PC-3 (cell line): ENCODE measurements around the gene AFAP1L2. TPM values are rescaled to one million over a fixed set of nuclear protein-coding genes. Genes with fewer than 3 reads are reported as not detected.

Source experiments
- ATAC-seq: fragments of 200-7000 bp; cut with Tn5 transposase; 2 replicates; pipeline ENCODE4 v1.9.1; 2020; ENCODE audit warnings: mild to moderate bottlenecking, moderate library complexity
- BruUV-seq: library from RNA; stranded (reverse); fragments of 400-500 nt; replicated peaks from 2 replicates; lab custom pipeline; 2021; lab: Mats Ljungman, UMichigan
- CTCF ChIA-PET: fragments of 300-600 bp; sonication (Branson Sonifier 250); formaldehyde crosslinking; loops from one replicate; lab custom pipeline; 2022; ENCODE audit warnings: antibody characterized with exemption; lab: Charles Lee
- POLR2A ChIA-PET: fragments of 300-600 bp; sonication (Branson Sonifier 250); formaldehyde crosslinking; loops from one replicate; lab custom pipeline; 2022; ENCODE audit warnings: antibody characterized with exemption; ENCODE audit not compliant: unreplicated experiment; lab: Charles Lee
- DNase-seq: peaks from one replicate; pipeline ENCODE4 v3.0.0-alpha.2; 2015
- H2AFZ ChIP-seq: fragments of 300-600 bp; sonication (generic); 2 replicates; pipeline ENCODE4 v1.6.0; 2016; ENCODE audit warnings: antibody characterized with exemption, low read length
- H3F3A ChIP-seq: fragments of 300-600 bp; sonication (generic); one replicate; pipeline ENCODE4 v1.6.0; 2017; ENCODE audit warnings: antibody characterized with exemption, low read length, control low read depth, mild to moderate bottlenecking; ENCODE audit not compliant: unreplicated experiment
- H3K27ac ChIP-seq: fragments of 300-600 bp; sonication (generic); 2 replicates; pipeline ENCODE4 v1.5.1; 2016; ENCODE audit warnings: mild to moderate bottlenecking, low read length
- H3K27me3 ChIP-seq: fragments of 300-600 bp; sonication (generic); 2 replicates; pipeline ENCODE4 v1.6.1; 2016; ENCODE audit warnings: low read length, mixed read lengths
- H3K36me3 ChIP-seq: fragments of 300-600 bp; sonication (generic); 2 replicates; pipeline ENCODE4 v1.6.1; 2016; ENCODE audit warnings: low read depth, mixed run types, low read length, mixed read lengths
- H3K4me1 ChIP-seq: fragments of 300-600 bp; sonication (generic); 2 replicates; pipeline ENCODE4 v1.5.1; 2016; ENCODE audit warnings: low read length; ENCODE audit not compliant: insufficient read depth
- H3K4me2 ChIP-seq: fragments of 300-600 bp; sonication (generic); 2 replicates; pipeline ENCODE4 v1.6.0; 2016; ENCODE audit warnings: low read length
- H3K4me3 ChIP-seq: fragments of 300-600 bp; sonication (generic); 2 replicates; pipeline ENCODE4 v1.5.1; 2016; ENCODE audit warnings: mild to moderate bottlenecking, low read length, mixed read lengths
- H3K79me2 ChIP-seq: fragments of 300-600 bp; sonication (generic); 2 replicates; pipeline ENCODE4 v1.6.1; 2017; ENCODE audit warnings: low read length, mixed read lengths
- H3K9ac ChIP-seq: fragments of 300-600 bp; sonication (generic); 2 replicates; pipeline ENCODE4 v1.6.0; 2016; ENCODE audit warnings: mild to moderate bottlenecking, low read length
- H3K9me2 ChIP-seq: fragments of 300-600 bp; sonication (generic); replicated peaks from 2 replicates; pipeline ENCODE4 v1.6.1; 2016; ENCODE audit warnings: mixed run types, low read length, mixed read lengths
- H3K9me3 ChIP-seq: fragments of 300-600 bp; sonication (generic); 2 replicates; pipeline ENCODE4 v1.6.1; 2016; ENCODE audit warnings: low read length, mixed read lengths
- H4K20me1 ChIP-seq: fragments of 300-600 bp; sonication (generic); 2 replicates; pipeline ENCODE4 v1.6.1; 2016; ENCODE audit warnings: low read length, mixed read lengths
- EZH2 ChIP-seq: fragments of 300-600 bp; sonication (generic); IDR thresholded peaks from one replicate; pipeline ENCODE4 v1.6.1; 2017; ENCODE audit warnings: antibody characterized with exemption, mild to moderate bottlenecking, low read length; ENCODE audit not compliant: unreplicated experiment
- EZH2phosphoT487 ChIP-seq: fragments of 300-600 bp; sonication (generic); IDR thresholded peaks from 2 replicates; pipeline ENCODE4 v1.6.1; 2018; ENCODE audit warnings: mild to moderate bottlenecking, antibody characterized with exemption, low read length, borderline replicate concordance
- intact Hi-C: fragments of 100-400 bp; cut with micrococcal nuclease; formaldehyde crosslinking; loops from 2 replicates; pipeline ENCODE4 v1.9.0; 2023
- total RNA-seq: library from RNA; depleted of rRNA; stranded (reverse); fragments of >200 nt; gene quantifications from 2 replicates; pipeline ENCODE4 v1.2.3, GENCODE V29; 2014
- TF ChIP-seq, protein P1 (sequence below): fragments of 300-600 bp; sonication (generic); conservative IDR thresholded peaks from 2 replicates; pipeline ENCODE4 v1.5.1; 2017; ENCODE audit warnings: antibody characterized with exemption, low read depth, mild to moderate bottlenecking, low read length

Gene AFAP1L2
- total RNA-seq, 1 experiment from 2014 or later, result 0.77 TPM

DNA sequence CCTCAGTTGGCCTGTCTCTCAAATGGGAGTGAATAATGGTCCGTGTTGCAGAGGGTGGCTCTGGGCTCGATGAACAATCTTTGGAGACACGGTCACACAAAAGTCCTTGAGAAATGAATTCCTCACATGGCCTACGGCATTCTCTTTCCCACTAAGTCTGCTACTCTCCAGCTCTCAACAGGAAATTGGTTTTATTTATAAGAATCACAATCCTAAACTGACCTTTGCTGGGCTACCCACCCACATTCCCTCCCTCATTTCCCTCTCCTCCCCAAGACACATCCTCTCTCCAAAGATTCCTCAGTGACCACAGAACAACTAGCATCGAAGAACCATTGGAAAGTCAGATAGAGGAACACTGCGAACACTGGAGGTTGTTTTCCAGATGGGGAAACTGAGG lies 4.7 kb downstream of the AFAP1L2 start:
- intact Hi-C loops, result no loop called here
- Histone ChIP-seq H3K9ac (no peak overlapping the region), H3K9me2 (no peaks in the 10 kb centered on the region), H3K27ac (no peak overlapping the region), H3K9me3 (no peaks in the 10 kb centered on the region), H3K79me2 (no peaks in the 10 kb centered on the region), H3K27me3 (0 out of 2 replicates have a peak, but pooled peaks cover 13% of the 10 kb centered on the region), H2AFZ (no peak overlapping the region), H3F3A (no peaks in the 10 kb centered on the region), H3K36me3 (no peaks in the 10 kb centered on the region), H4K20me1 (no peaks in the 10 kb centered on the region), H3K4me1 (peaks cover 8% of the 10 kb centered on the region; the same call in 1 of the 2 replicates), H3K4me2 (no peak overlapping the region), H3K4me3 (no peak overlapping the region)
- no peak for DNase-seq
- BruUV-seq, result no TSS peak
- ATAC-seq, result no peak
- no peak for TF ChIP-seq EZH2
- TF ChIP-seq, protein P1, sequence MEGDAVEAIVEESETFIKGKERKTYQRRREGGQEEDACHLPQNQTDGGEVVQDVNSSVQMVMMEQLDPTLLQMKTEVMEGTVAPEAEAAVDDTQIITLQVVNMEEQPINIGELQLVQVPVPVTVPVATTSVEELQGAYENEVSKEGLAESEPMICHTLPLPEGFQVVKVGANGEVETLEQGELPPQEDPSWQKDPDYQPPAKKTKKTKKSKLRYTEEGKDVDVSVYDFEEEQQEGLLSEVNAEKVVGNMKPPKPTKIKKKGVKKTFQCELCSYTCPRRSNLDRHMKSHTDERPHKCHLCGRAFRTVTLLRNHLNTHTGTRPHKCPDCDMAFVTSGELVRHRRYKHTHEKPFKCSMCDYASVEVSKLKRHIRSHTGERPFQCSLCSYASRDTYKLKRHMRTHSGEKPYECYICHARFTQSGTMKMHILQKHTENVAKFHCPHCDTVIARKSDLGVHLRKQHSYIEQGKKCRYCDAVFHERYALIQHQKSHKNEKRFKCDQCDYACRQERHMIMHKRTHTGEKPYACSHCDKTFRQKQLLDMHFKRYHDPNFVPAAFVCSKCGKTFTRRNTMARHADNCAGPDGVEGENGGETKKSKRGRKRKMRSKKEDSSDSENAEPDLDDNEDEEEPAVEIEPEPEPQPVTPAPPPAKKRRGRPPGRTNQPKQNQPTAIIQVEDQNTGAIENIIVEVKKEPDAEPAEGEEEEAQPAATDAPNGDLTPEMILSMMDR, result no peak
- TF ChIP-seq EZH2phosphoT487, result no peak
- POLR2A ChIA-PET, result no interaction called here
- CTCF ChIA-PET, result no interaction called here

GRCh38 chr10:114398587-114399331 lies 5.5 kb downstream of the AFAP1L2 start:
- TF ChIP-seq EZH2phosphoT487, result no peak
- TF ChIP-seq EZH2, result no peak
- TF ChIP-seq, protein P1, result no peak
- POLR2A ChIA-PET, result no interaction called here
- Histone ChIP-seq H3F3A (no peaks in the 10 kb centered on the region), H3K27ac (no peak overlapping the region), H2AFZ (no peak overlapping the region), H3K79me2 (no peaks in the 10 kb centered on the region), H3K9me2 (no peaks in the 10 kb centered on the region), H3K9ac (no peak overlapping the region), H3K4me1 (peaks cover 11% of the 10 kb centered on the region), H4K20me1 (no peaks in the 10 kb centered on the region), H3K9me3 (no peaks in the 10 kb centered on the region), H3K36me3 (no peaks in the 10 kb centered on the region), H3K27me3 (0 out of 2 replicates have a peak, but pooled peaks cover 9% of the 10 kb centered on the region), H3K4me3 (no peak overlapping the region), H3K4me2 (no peak overlapping the region)
- intact Hi-C loops, result no loop called here
- ATAC-seq, result no peak
- no peak for DNase-seq
- CTCF ChIA-PET, result no interaction called here
- no TSS peak for BruUV-seq

GRCh38 chr10:114397651-114398145 lies 6.6 kb downstream of the AFAP1L2 start:
- H3K9me3 ChIP-seq, result no peaks in the 10 kb centered on the region
- H3K9ac ChIP-seq, result no peak overlapping the region
- no peak overlapping the region for H3K27ac ChIP-seq
- ATAC-seq (no peak), DNase-seq (no peak)
- no peaks in the 10 kb centered on the region for H4K20me1 ChIP-seq
- no peaks in the 10 kb centered on the region for H3K27me3 ChIP-seq
- intact Hi-C loops, result no loop called here
- no peaks in the 10 kb centered on the region for H3K36me3 ChIP-seq
- no peaks in the 10 kb centered on the region for H3K9me2 ChIP-seq
- H2AFZ ChIP-seq, result no peak overlapping the region
- no peaks in the 10 kb centered on the region for H3K79me2 ChIP-seq
- ChIA-PET CTCF (no interaction called here), POLR2A (no interaction called here)
- BruUV-seq, result no TSS peak
- H3F3A ChIP-seq, result no peaks in the 10 kb centered on the region
- H3K4me1 ChIP-seq, result peaks cover 15% of the 10 kb centered on the region
- H3K4me2 ChIP-seq, result no peak overlapping the region
- TF ChIP-seq, protein P1, result no peak
- TF ChIP-seq EZH2 (no peak), EZH2phosphoT487 (no peak)
- H3K4me3 ChIP-seq, result no peak overlapping the region
